IPS DF 4.7 (cell line): ENCODE data around the gene OR4F6.
"Not testable (repeated sequence)": the region's sequence is repeated elsewhere in the genome, so short reads cannot be mapped to it uniquely, and the experiment has no call there.

ENCODE experiments used
- DNase-seq: peaks from one replicate; pipeline ENCODE4 v3.0.0-alpha.2; 2013; ENCODE audit warnings: low spot score; ENCODE audit errors: extremely low read depth

Gene OR4F6

GRCh38 chr15:101803209-101803608 is at the start of gene OR4F6:
Gene OR4F6 (plus strand): TSS chr15:101803509. CDS start chr15:101805720, 2,211 bp downstream.
- DNase-seq, result no peak

- DNase-seq, result not testable (repeated sequence)
Measured at GRCh38 chr15:101764669-101765339, 38.5 kb upstream of the OR4F6 start.

GRCh38 chr15:101765340-101765671 is 38.0 kb upstream of the OR4F6 start:
- not testable (repeated sequence) for DNase-seq

- no peak for DNase-seq
Measured at GRCh38 chr15:101765772-101766456, 37.4 kb upstream of the OR4F6 start.

- DNase-seq, result not testable (repeated sequence)
Measured at GRCh38 chr15:101767083-101767640, 36.1 kb upstream of the OR4F6 start.

GRCh38 chr15:101772921-101773320 is 30.4 kb upstream of the OR4F6 start:
- DNase-seq, result no peak

- peak; percentile 38 for DNase-seq
Measured at GRCh38 chr15:101773496-101774100, 29.7 kb upstream of the OR4F6 start.

- no peak for DNase-seq
Measured at GRCh38 chr15:101775136-101775535, 28.2 kb upstream of the OR4F6 start.

GRCh38 chr15:101778576-101778975 is 24.7 kb upstream of the OR4F6 start:
- DNase-seq, result not testable (repeated sequence)

- DNase-seq, result not testable (repeated sequence)
Measured at GRCh38 chr15:101780225-101780624, 23.1 kb upstream of the OR4F6 start.

- DNase-seq, result no peak
Measured at GRCh38 chr15:101781928-101782327, 21.4 kb upstream of the OR4F6 start.

GRCh38 chr15:101784644-101785043 is 18.7 kb upstream of the OR4F6 start:
- no peak for DNase-seq

- DNase-seq, result not testable (repeated sequence)
Measured at GRCh38 chr15:101786422-101786821, 16.9 kb upstream of the OR4F6 start.

GRCh38 chr15:101788001-101788400 is 15.3 kb upstream of the OR4F6 start:
- DNase-seq, result not testable (repeated sequence)

GRCh38 chr15:101788503-101789269 is 14.6 kb upstream of the OR4F6 start:
- DNase-seq, result not testable (repeated sequence)

- not testable (repeated sequence) for DNase-seq
Measured at GRCh38 chr15:101790748-101791147, 12.6 kb upstream of the OR4F6 start.

GRCh38 chr15:101793981-101794380 is 9.3 kb upstream of the OR4F6 start:
- not testable (repeated sequence) for DNase-seq

- DNase-seq, result no peak
Measured at GRCh38 chr15:101795455-101795854, 7.9 kb upstream of the OR4F6 start.

GRCh38 chr15:101799665-101800064 is 3.6 kb upstream of the OR4F6 start:
- no peak for DNase-seq

GRCh38 chr15:101801048-101801447 is 2.3 kb upstream of the OR4F6 start:
- DNase-seq, result no peak

GRCh38 chr15:101803676-101804075 is 367 bp downstream of the OR4F6 start:
- no peak for DNase-seq
